ENCODE measurements around the gene ATF6. TPM values are rescaled to one million over a fixed set of nuclear protein-coding genes. Genes with fewer than 3 reads are reported as not detected.

Gene ATF6
- total and polyA plus RNA-seq, 2 of the 8 experiments (the other 6 are each of a cell fraction or from before 2014, with no cell fraction given): 4.6 to 10.0 TPM

- TF ChIP-seq, protein P1, sequence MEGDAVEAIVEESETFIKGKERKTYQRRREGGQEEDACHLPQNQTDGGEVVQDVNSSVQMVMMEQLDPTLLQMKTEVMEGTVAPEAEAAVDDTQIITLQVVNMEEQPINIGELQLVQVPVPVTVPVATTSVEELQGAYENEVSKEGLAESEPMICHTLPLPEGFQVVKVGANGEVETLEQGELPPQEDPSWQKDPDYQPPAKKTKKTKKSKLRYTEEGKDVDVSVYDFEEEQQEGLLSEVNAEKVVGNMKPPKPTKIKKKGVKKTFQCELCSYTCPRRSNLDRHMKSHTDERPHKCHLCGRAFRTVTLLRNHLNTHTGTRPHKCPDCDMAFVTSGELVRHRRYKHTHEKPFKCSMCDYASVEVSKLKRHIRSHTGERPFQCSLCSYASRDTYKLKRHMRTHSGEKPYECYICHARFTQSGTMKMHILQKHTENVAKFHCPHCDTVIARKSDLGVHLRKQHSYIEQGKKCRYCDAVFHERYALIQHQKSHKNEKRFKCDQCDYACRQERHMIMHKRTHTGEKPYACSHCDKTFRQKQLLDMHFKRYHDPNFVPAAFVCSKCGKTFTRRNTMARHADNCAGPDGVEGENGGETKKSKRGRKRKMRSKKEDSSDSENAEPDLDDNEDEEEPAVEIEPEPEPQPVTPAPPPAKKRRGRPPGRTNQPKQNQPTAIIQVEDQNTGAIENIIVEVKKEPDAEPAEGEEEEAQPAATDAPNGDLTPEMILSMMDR (IDR thresholded peaks at IDR 0.05; ENCODE audit: control extremely low read depth in 1 of 3, insufficient read depth in 1 of 3, low read depth in 1 of 3, low read length in 3 of 3): no peak
- TF ChIP-seq SIX5 (IDR thresholded peaks at IDR 0.05; ENCODE audit: low read depth, low read length) (no peak), TBP (IDR thresholded peaks at IDR 0.05; ENCODE audit: low read depth, low read length) (no peak), ASH2L (IDR thresholded peaks at IDR 0.05; ENCODE audit: low read length) (no peak), ATF2 (IDR thresholded peaks at IDR 0.05; ENCODE audit: low read length) (no peak), SIRT6 (IDR thresholded peaks at IDR 0.05; ENCODE audit: low read length) (no peak), CHD1 (IDR thresholded peaks at IDR 0.05; ENCODE audit: low read depth, low read length) (no peak)
Measured at GRCh38 chr1:161910604-161911003, 144.5 kb downstream of the ATF6 start (continued).

Measured in H1 (cell line).